NCI-H748 (cell line): ENCODE results near the gene PARD3B.

Source experiments
- DNase-seq: peaks from one replicate; lab custom pipeline; 2025; ENCODE audit not compliant: unreplicated experiment; lab: John Stamatoyannopoulos, UW

Gene PARD3B

DNA sequence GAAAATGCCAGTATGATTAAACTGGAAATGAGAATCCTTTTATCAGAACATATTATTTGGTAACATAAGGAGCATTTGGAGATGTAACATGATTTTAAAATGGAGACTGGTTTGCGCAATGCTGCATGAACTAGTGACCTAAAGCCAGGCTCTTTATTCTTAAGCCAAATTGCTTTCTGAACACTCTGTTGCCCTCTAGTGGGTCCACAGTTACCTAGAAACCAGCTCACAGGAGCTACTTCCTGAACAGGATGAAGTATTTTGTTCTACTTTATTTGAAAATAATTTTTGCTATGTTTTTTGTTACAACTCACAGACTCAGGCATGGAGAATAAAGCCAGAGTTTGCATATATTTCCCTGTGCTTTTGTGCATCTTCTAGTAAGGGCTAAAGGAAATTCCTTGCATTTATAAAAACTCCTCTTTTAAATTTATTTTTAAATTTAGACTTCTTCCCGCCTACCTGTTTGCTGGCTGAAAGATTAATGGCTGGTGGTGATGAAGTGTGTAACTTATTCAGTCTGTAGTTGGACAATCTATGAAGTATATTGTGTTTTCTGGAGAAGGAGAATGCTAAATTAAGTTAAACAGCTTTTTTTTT, 146.7 kb downstream of the PARD3B start:
- peak; percentile 78 for DNase-seq

DNA sequence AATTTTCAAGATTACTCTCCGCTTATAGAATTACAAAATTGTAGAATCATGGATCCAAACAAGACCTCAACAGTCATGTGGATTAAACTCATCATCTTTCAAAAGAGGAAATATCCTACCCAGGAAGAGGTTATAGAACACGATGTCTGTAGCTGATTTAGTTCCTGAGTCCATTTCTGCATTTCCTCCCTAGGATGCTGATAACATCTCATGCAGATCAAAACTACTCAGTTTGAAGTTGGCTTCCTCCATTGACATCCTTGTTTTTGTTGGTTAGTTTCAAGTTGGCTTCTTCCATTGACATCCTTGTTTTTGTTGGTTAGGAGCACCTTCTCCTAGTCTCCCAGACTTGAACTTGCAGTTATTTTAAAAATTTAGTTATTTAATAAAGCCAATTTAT, 147.5 kb downstream of the PARD3B start:
- no peak for DNase-seq

DNA sequence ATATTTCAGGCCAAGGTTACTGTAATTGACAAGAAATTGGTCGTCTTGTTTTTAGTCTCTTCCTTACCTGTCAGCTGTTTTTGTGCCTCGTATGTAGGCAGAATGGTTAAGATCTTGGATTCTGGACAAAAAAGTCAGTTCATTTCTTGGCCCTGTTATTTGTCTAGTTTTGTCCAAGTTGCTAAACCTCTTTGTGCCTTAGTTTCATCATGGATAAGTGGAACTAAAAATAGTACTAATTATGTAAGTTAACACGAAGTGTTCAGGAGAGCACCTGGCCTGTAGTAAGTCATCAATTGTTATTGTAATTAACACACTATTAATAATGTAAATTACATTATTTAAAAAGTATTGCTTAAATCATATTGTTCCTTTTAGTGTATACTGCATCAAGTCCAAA, 148.0 kb downstream of the PARD3B start:
- no peak for DNase-seq

DNA sequence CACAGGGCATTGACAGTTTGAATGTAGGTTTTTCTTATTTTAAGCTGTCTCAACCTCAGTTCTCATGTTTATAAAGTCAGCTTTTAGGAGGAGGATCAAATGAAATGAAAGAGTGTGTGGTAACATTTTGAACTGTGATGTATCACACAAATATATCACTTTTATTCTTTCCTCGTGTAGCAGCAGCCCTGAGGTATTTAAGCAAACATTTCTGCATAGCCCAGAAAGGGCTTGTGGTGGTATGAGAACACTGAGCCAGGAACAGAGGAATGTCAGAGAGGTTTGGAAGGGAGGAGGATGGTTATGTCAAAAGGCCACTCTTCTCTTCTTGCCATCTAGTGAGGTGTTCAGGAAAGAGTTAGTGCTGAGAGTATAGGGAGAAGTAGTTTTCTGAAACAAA, 150.2 kb downstream of the PARD3B start:
- no peak for DNase-seq

DNA sequence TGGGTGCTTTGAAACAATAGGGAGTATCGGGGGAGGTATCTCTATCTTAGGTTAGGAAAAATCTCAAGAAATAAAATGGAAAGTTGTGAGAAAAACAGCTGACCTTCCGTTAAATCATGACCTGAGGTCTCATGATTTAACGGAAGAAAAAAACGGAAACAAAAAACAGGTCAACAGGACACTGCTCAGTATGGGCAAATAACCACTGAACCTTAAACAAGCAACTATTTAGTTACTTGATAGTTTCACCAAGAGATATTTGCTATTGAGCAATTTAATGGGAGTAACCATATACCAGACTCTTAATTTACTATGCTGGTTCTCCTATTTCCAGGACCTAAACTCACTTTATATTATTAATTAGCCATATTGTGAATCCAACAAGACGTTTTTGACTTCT, 150.8 kb downstream of the PARD3B start:
- no peak for DNase-seq

DNA sequence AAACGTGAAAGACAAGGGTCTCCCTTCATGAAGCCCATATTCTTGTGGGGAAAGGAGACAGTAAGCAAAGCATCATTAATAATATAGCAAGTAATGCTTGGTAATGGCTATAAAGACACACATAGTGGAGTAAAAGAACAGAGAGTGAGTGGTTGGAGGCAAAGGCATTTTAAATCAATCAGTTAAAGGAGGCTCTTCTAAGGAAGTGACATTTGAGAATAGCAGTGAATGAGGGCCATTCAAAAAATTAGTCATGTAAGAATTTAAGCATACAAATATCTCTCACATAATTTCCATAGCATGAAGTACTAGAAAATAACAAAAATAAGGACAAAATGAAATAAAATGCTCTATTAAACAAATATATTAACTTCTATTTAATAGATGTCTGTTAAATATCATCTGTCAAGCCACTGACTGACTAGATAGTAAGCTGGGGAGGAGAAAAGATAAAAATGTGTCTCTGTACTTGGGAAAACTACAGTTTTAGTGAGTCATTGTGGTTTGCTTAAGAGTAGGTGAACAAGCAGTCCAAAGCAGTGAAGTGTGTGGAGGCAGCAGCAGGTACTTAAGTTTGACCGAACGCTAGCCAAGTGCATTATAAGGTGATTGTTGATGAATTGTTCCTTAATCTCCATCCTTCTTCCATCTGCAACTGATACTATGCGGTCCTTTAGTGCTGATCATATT, 160.1 kb downstream of the PARD3B start:
- no peak for DNase-seq

DNA sequence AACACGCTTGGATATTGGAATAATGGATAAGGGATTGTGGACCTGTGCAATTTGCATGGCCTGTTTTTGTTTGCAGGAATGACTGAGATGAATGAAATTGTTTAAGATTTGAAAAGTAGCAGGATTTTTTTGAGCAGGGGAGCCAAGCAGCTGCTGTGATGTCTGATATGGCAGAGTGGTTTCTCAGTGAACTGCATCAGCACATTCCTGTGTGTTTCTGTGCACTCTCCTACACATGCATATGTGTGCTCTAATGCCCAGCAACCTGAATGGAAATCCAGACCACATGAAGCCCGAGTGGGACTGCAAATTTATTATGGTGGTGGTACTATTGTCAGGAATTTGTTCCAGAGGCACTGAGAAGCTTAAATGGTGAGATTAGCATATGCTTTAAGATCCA, 161.7 kb downstream of the PARD3B start:
- no peak for DNase-seq

DNA sequence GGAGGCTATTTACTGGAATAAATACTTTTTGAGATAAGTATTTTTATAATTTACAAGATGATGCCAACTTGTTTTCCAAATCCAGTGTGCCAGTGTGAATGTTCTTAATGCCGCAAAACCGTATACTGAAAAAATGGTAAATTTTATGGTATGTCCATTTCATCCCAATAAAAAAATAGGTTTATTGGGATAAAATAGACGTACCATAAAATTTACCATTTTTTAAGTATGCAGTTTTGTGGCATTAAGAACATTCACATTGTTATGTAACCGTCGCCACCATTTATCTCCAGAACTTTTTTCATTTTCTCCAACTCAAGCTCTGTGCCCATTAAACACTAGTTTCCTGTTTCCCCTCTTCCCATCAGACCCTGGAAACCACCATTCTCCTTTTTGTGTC, 167.9 kb downstream of the PARD3B start:
- DNase-seq = no peak

DNA sequence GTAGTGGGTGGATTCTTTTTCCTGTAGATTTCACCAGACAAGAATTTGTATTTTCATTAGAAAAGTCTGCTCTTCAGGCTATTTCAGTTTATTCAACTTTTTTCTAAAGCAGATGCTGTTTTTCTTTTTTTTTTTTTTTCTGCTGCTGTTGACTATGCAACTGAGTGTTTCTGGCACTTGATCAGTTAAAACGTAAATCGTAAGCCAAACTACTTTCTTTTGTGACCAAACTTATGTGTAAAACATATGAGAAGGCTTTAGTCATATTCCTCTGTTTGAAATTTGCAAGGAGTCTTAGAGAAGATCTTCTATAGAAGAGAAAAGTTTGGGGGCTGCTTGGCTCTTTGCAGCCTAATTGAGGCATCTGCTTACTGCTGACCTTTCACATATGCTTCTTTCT, 170.1 kb downstream of the PARD3B start:
- no peak for DNase-seq

DNA sequence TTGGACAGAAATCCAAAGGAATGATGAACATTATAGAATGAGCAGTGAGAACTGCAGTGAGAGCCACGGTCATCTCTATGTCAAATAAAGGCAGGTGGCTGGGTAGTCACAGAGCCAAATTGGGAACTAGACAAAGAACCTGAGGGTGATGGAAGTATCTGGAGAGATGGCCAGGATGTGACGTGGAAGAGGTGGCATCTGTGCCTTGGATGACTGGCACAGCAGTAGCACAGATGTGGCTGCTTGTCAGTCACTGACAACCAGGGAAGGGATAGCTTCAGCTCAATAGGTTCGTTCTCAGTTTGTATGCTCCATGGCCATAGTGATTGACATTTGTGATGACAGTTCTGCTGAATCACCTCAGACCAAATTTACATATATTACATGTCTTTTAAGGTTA, 172.3 kb downstream of the PARD3B start:
- DNase-seq = no peak

DNA sequence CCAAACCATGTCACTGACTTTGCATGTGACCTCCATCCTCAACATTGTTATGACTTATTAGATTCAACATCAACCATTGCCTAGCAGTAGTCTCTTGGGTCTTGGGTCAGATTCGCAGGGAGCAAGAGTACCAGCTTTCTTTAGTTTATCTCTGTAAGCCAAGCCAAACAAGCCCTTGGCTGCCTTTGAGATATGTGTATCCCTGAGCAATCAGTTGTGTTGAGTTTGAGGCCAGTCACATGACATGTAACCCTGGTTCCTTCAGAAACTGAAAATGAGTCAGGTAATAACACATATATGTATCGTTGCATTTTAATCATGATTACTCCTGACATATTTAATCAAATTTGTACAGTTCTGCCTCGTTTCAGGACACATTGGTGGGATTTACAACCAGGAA, 173.3 kb downstream of the PARD3B start:
- DNase-seq = no peak

DNA sequence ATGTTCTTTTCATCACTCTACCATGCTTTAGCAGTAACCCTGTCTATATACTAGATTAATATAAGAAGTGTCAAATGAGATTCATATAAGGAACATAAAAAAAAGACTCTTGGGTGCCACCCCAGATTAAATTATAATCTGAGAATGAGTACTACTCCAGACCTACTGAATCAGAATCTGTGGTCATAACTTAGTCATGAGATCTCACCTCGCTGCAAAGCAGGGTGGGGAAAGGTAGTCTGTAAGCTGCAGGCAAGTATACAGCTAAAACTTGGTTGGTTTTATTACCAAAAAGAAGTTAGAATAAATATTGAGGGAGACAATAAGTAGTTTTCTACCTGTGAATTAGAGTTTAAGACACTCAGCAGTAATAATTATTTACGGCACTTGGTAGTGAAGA, 175.6 kb downstream of the PARD3B start:
- DNase-seq = no peak

DNA sequence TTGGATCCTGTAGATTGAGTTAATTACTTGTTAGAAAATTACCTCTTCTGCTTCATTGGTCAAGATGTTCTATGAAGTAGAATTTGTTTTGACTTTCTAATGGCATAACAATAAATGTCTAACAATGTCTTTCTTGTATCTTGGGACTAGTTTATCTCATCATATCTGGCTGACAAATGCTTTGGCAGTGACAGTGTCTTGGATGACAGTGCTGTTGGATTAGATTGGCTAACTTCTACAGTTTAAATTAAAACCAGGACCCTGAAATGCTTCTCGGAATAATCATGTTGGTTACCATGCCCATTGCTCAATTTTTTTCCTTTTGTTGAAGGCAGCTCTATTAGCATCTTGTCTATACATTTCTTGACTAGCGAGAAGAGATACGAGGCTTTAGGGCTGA, 176.9 kb downstream of the PARD3B start:
- DNase-seq = no peak

DNA sequence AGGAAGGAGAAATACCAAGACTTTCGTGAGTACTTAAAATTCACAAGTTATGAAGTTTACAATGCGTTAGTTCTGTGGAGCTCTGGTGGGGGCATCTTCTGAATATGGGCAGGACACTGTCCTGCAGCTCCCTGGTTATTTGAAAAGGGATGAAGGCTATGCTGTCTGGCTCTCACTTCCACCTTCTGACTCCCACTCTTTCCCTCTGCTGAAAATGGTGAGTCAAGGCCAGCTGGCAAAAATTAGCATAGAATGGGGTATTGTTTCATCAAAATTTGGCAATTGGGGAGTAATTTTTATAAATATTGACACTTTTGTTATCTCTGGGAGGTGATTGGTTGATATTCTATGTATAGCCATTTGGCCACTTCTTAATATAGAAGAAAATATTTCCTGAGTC, 177.4 kb downstream of the PARD3B start:
- no peak for DNase-seq

DNA sequence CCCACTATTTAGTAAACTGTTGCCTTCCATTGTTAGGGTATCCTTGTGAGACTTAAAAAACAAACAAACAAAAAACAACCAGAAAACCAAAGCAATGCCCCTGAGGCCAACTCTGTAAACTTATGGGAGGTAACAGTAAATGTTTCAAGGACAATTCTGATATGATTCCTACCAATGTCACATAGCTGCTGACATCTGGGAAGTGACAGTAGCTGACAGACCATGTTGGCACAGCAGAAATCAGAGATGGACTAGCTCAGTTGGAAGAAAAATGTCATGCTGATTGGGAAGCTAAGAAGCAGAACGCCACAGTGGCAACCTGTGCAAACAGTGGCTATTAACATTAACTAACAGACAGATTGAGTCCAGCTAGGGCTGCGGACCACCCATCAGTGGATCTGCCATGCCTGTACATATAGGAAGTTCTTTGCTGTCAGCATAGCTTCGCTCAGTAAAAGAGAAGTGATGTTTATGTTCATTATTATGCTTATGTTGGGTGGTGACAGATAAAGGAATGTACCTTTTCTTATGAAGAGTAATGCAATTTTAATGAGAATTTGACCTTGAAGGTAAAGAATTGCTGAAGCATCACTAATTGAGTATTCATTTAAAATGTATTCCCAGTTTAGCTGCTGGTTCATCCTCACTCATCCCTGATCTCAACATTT, 180.6 kb downstream of the PARD3B start:
- no peak for DNase-seq

DNA sequence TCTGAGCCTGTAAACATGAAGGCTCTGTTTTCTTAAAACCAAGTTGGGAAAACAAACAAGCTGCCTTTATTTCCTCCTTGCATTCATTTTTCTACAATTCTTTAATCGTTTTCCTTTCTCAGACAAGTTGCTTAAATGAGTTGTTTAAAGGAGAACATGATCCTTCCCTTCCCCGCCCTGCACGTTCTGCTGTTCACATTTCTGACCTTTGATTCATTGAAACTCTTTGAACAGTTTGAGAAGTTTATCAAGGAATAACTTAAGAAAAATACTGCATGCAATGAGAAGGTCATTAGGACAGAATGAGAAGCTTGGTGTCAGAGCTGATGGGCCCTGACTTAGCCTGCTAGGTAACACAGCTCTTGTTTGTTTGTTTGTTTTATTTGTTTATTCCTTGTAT, 181.6 kb downstream of the PARD3B start:
- DNase-seq = no peak

DNA sequence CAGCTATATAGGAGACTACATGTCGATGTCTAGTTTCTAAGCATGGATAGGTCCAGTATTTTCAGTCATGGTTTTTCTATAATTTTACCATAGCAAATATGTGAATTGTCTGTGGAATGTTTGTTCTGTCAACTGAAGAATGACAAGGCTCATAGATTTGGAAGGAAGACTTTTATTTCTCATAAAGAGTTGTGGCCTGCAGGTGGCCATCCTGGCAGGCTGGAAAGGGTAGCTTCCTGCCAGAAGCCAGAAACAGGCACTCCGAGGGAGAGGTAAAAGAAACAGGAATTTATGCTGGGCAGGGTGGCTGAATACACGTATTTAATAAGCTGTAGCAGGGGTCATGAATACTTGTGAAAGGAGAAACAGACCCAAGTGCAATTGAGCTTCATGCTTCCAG, 182.1 kb downstream of the PARD3B start:
- DNase-seq = no peak

DNA sequence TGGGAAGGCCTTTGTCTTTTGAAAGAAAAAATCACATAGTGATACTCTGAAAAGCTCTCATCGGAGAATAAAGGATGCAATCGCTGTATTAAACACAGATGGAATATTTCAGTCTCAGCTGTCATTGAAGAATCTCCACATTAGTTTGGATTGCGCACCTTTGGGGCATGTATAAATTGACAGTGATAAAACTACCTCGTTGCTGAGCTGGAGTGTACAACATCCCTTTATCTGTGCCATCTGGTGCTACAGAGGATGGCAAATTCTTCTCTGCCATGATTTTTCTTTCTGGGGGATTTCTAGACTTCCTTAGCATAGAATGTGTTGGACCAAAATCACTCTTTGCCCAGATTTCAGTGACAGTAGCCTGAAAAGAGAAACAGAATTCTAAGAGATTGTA, 185.3 kb downstream of the PARD3B start:
- no peak for DNase-seq

DNA sequence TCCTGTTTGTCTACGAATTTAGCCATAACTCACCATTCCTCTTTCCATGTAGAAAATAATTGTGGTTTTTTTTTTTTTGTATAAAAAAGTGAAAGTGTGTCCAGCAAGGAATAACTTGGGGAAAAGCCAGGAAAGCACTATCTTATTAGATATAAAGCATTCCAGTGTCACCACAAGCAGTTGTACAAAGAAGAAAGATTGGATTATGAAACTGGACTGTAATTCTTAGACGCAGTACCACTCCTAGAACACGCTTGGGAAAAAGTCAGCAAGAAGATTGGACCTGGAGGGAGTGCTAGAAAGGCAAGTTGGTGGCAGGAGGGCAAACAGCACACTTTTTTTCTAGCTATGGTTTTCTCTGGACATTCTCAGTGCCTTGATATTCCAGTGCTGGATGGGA, 186.7 kb downstream of the PARD3B start:
- DNase-seq = no peak

DNA sequence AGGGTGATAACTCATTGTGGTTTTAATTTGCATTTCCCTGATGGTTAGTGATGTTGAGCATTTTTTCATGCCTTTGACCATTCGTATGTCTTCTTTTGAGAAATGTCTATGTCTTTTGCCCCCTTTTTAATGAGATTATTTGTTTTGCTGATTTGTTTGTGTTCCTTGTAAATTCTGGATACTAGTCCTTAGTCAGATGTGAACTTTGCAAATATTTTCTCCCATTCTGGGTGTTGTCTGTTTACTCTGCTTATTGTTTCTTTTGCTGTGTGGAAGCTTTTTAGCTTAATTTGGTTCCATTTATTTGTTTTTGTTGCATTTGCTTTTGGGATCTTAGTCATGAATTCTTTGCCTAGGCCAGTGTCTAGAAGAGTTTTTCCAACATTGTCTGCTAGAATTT, 192.0 kb downstream of the PARD3B start:
- DNase-seq = no peak

DNA sequence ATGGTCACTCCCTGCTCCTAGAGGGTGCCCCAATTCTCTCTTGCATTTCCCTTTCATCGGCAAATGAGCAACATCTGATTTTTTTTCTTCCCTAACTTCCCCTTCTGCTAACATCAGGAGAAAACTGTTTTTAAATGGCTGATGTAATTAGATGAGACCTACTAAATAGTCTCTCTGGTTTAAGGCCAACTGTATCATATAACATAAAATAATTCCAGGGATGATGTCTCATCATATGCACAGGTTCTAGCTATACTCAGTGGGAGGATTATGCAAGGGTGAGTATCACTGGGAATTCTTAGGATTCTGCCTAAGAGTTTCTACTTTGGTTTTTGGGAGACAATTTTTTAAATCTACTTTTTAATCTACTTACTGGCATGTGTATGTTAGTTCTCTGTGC, 193.4 kb downstream of the PARD3B start:
- DNase-seq = no peak

DNA sequence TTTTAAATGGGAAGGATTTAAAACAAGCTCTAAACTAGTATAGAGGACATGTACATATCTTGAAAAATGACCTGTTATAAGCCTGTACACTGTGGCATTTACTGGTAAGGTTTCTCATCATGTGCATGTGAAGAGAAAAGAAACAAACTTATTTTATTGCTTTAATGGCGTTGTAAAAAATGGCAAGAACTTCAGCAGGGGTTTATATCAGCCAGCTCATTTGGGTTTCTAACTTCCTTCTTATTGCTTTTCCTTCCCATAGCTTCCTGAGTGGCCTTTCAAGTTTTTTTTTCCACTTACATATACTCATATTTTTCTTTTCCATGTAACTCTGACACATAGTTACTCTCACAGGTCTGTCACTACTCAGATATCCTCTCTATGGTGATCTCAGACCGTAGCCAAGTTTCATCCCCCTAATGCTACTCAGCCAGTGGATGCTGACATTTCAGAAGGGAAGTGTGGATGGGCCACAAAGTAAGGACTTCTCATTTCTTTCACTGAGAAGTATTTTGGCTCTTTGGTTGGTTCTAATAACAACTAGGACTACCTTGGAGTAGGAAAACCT, 198.2 kb downstream of the PARD3B start:
- no peak for DNase-seq
